Bronchial epithelial cell (primary cell): ENCODE data around the gene COQ9. TPM values are rescaled to one million over a fixed set of nuclear protein-coding genes. Genes with fewer than 3 reads are reported as not detected.
"Not testable (repeated sequence)": the region's sequence is repeated elsewhere in the genome, so short reads cannot be mapped to it uniquely, and the experiment has no call there.

Source experiments
- DNase-seq: peaks from one replicate; pipeline ENCODE4 v3.0.0-alpha.2; 2010; ENCODE audit warnings: low read depth
- FAIRE-seq: peaks from 2 replicates; lab custom pipeline; 2011; peaks lifted over from hg19 to GRCh38; lab: Jason Lieb, UNC
- H3K27me3 ChIP-seq: 2 replicates; pipeline ENCODE4 v1.5.1; 2011; ENCODE audit warnings: low read length; ENCODE audit not compliant: control insufficient read depth, insufficient read depth
- H3K36me3 ChIP-seq: 2 replicates; pipeline ENCODE4 v1.5.1; 2011; ENCODE audit warnings: low read length; ENCODE audit not compliant: control insufficient read depth, insufficient read depth
- H3K4me3 ChIP-seq: 2 replicates; pipeline ENCODE4 v1.5.1; 2011; ENCODE audit warnings: mild to moderate bottlenecking, low read depth, low read length, control low read depth
- CTCF ChIP-seq: IDR thresholded peaks from 2 replicates; pipeline ENCODE4 v1.5.1; 2011; ENCODE audit warnings: mild to moderate bottlenecking, moderate library complexity, low read length, control low read depth, inconsistent platforms; ENCODE audit not compliant: insufficient read depth, severe bottlenecking
- total RNA-seq: library from RNA; depleted of rRNA; stranded (reverse); fragments of >200 nt; gene quantifications from 2 replicates; pipeline ENCODE4 v1.2.1, GENCODE V29; 2014

The COQ9 gene
- total RNA-seq, 1 donor from 2014 or later = 59.5 TPM

GRCh38 chr16:57486858-57487834, 39.9 kb downstream of the COQ9 start:
- no peaks in the 10 kb centered on the region for H3K27me3 ChIP-seq
- no peaks in the 10 kb centered on the region for H3K36me3 ChIP-seq
- H3K4me3 ChIP-seq = no peak overlapping the region
- DNase-seq = no peak
- no peak for FAIRE-seq
- TF ChIP-seq CTCF = no peak

- no peak for DNase-seq
- no peak for FAIRE-seq
- no peak overlapping the region for H3K4me3 ChIP-seq
- no peak for TF ChIP-seq CTCF
- H3K36me3 ChIP-seq = no peaks in the 10 kb centered on the region
- H3K27me3 ChIP-seq = no peaks in the 10 kb centered on the region
These were observed 42.0 kb downstream of the COQ9 start for GRCh38 chr16:57489229-57489628.

- DNase-seq (no peak), FAIRE-seq (no peak)
- no peak overlapping the region for H3K4me3 ChIP-seq
- no peaks in the 10 kb centered on the region for H3K27me3 ChIP-seq
- TF ChIP-seq CTCF = no peak
- no peaks in the 10 kb centered on the region for H3K36me3 ChIP-seq
These were observed 46.5 kb downstream of the COQ9 start for GRCh38 chr16:57493767-57494166.

- Histone ChIP-seq H3K4me3 (no peak overlapping the region), H3K36me3 (no peaks in the 10 kb centered on the region), H3K27me3 (no peaks in the 10 kb centered on the region)
- no peak for TF ChIP-seq CTCF
- DNase-seq = no peak
- no peak for FAIRE-seq
These were observed 49.8 kb downstream of the COQ9 start for GRCh38 chr16:57497121-57497520.

GRCh38 chr16:57498031-57498430, 50.8 kb downstream of the COQ9 start:
- TF ChIP-seq CTCF = no peak
- H3K36me3 ChIP-seq = no peaks in the 10 kb centered on the region
- DNase-seq = no peak
- H3K4me3 ChIP-seq = no peak overlapping the region
- no peak for FAIRE-seq
- no peaks in the 10 kb centered on the region for H3K27me3 ChIP-seq

GRCh38 chr16:57499941-57500340, 52.7 kb downstream of the COQ9 start:
- H3K36me3 ChIP-seq, H3K4me3 ChIP-seq, DNase-seq, H3K27me3 ChIP-seq, FAIRE-seq: not testable (repeated sequence)
